ENCODE measurements around the gene MAD1L1. TPM values are rescaled to one million over a fixed set of nuclear protein-coding genes. Genes with fewer than 3 reads are reported as not detected.

The MAD1L1 gene
- total and polyA plus RNA-seq, 7 donors = 11.7 to 17.5 (median 15.6) TPM

DNA sequence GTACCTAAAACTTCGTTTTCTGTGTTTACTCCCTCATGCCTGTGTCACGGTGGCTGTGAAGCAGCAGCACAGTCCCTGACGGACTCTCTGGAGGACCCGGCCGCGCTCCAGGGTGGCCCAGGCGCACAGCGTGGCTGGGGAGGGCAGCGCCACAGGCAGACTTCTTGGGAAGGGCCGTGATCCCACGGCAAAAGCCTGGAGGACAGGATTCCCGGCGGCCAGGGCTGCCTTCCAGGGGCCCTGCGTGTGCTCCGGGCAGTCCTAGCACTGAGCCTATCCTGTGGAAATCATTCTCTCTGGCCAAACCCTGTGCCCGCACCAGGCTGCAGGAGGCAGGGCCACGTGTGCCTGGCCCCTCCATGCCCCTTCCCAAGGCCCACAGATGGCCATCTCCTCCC is 244.2 kb downstream of the MAD1L1 start:
- intact Hi-C loops (cut with DNase I) = no loop called here
- WGBS, 3 donors = 94 to 97% (median 95%) methylated on average over 17 of the region's 17 CpGs
- Histone ChIP-seq H3K27me3 (ENCODE audit: insufficient read depth in 3 of 3, low read length in 2 of 3) (no peaks in the 10 kb centered on the region), H3K27ac (no peak overlapping the region), H3K9me3 (no peaks in the 10 kb centered on the region), H3K36me3 (ENCODE audit: insufficient read depth in 1 of 2, low read depth in 1 of 2) (no peaks in the 10 kb centered on the region), H3K4me1 (peaks cover 8% of the 10 kb centered on the region), H3K4me3 (no peak overlapping the region)
- TF ChIP-seq, protein P1, sequence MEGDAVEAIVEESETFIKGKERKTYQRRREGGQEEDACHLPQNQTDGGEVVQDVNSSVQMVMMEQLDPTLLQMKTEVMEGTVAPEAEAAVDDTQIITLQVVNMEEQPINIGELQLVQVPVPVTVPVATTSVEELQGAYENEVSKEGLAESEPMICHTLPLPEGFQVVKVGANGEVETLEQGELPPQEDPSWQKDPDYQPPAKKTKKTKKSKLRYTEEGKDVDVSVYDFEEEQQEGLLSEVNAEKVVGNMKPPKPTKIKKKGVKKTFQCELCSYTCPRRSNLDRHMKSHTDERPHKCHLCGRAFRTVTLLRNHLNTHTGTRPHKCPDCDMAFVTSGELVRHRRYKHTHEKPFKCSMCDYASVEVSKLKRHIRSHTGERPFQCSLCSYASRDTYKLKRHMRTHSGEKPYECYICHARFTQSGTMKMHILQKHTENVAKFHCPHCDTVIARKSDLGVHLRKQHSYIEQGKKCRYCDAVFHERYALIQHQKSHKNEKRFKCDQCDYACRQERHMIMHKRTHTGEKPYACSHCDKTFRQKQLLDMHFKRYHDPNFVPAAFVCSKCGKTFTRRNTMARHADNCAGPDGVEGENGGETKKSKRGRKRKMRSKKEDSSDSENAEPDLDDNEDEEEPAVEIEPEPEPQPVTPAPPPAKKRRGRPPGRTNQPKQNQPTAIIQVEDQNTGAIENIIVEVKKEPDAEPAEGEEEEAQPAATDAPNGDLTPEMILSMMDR (IDR thresholded peaks at IDR 0.05) = no peak
- ATAC-seq (no peak), DNase-seq (no peak)

DNA sequence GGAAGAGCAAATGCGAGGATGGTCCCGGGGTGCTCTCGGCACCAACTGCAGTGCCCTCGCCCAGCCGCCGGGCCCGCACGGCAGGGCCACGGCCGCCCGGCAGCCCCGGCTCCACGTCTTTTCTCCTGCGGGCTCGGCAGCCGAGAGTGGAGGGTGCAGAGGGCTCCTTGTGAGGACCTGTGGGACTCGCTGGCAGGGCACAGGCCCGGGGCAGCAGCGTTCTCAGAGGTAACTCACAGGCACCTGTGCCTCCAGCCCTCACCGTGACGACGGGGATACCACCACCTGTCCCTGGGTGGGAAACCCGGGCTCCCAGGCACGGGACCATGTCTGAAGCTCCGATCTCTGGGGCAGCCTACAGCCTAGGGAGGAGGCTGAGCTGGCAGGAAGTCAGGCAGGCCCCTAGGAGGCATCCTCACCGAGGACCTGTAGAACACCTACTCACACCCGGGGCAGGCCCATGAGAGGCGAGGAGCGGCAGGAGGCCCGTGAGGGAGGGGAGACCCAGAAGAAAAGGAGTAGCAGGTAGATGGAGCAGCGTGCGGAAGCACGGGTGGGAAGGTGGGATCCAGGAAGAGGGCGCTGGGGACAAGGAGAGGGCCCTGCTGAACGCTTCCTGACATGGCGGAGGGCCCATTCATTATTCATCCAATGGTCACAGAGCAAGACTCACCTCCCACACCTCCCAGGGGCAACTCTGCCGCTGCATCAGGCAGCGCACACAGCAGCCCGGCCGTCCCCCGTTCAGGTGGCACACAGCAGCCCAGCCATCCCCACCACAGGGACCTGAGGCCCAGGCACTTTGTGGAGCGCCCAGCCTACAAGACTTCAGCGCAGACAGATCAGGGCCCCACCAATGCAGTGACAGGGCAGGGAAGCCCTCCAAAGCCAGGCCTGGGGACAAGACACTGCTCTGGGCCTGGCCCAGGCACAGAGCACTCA is 244.9 kb downstream of the MAD1L1 start:
- TF ChIP-seq, protein P1 (IDR thresholded peaks at IDR 0.05) = no peak
- Histone ChIP-seq H3K27ac (no peak overlapping the region), H3K4me3 (no peak overlapping the region), H3K4me1 (peaks cover 3% of the 10 kb centered on the region), H3K27me3 (ENCODE audit: insufficient read depth in 3 of 3, low read length in 2 of 3) (no peaks in the 10 kb centered on the region), H3K9me3 (no peaks in the 10 kb centered on the region), H3K36me3 (ENCODE audit: insufficient read depth in 1 of 2, low read depth in 1 of 2) (no peaks in the 10 kb centered on the region)
- 91 to 96% (median 95%) methylated on average over 38 to 43 of the region's 43 CpGs for WGBS, 3 donors
- intact Hi-C loops (cut with DNase I) = no loop called here
- peak in 1 of 2 donors; percentile 52 for DNase-seq
- no peak for ATAC-seq

DNA sequence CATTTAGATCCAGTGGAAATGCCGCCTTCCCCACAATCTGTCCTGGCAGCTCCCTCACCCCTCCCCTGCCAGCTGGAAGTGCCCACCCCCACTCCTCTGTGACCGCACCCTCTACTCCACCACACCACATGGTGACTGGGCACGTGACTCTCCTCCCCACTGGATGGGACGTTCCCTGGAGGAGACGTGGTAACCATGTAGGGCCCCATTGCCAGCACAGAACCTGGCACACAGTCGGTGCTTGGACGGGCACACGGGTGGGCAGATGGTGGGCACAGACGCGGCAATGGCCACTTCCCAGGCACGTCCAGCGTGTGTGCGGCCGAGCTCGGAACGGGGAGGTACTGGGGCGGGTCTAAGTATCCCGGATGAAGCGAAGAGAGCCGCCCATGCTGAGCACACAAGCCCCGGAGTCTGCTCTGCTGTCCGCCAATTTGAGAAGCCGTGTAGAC is 245.6 kb downstream of the MAD1L1 start:
- no peaks in the 10 kb centered on the region for H3K27me3 ChIP-seq (ENCODE audit: insufficient read depth in 3 of 3, low read length in 2 of 3)
- H3K4me3 ChIP-seq = no peak overlapping the region
- ATAC-seq (no peak), DNase-seq (peak in 1 of 2 donors; percentile 4)
- intact Hi-C loops (cut with DNase I) = no loop called here
- H3K27ac ChIP-seq = no peak overlapping the region
- 66 to 81% (median 74%) methylated on average over 23 of the region's 23 CpGs for WGBS, 3 donors
- H3K9me3 ChIP-seq = no peaks in the 10 kb centered on the region
- TF ChIP-seq, protein P1 (IDR thresholded peaks at IDR 0.05) = no peak
- H3K4me1 ChIP-seq = no peaks in the 10 kb centered on the region
- H3K36me3 ChIP-seq (ENCODE audit: insufficient read depth in 1 of 2, low read depth in 1 of 2) = no peaks in the 10 kb centered on the region

DNA sequence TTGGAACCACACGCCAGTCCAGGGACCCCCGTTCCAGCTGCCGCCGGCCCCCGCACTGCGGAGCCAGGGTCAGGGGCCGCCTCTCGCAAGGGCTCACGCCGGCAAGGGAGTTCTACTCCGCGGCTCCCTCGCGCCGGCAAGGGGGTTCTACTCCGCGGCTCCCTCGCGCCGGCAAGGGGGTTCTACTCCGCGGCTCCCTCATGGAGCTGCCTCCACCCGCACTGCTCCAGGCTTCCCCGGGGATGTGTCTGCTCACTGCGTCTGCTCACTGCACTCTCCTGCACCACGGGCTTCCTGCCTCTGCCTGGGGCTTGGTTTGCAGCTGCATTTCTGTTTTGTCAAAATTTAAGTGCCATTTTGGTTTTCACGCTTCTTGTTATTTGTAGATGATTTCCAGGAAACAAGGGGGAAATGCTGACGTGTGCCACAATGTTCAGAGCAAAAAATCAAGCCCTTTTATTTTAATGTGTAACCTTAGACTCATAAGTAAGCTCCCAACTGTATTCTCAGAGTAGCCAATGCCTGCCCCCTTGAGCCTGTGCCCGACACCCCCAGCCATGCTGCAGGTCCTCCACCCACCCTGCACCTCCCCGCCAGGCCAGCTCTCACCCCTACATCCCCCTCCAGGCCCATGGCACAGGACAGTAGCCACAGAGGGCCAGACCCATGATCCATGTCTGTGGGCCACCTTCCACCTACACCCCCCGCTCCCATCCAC is 246.2 kb downstream of the MAD1L1 start:
- TF ChIP-seq, protein P1 (IDR thresholded peaks at IDR 0.05) = no peak
- H3K4me3 ChIP-seq = no peak overlapping the region
- H3K27ac ChIP-seq = no peak overlapping the region
- no peaks in the 10 kb centered on the region for H3K4me1 ChIP-seq
- H3K9me3 ChIP-seq = no peaks in the 10 kb centered on the region
- intact Hi-C loops (cut with DNase I) = no loop called here
- no peaks in the 10 kb centered on the region for H3K36me3 ChIP-seq (ENCODE audit: insufficient read depth in 1 of 2, low read depth in 1 of 2)
- DNase-seq (peak; percentile 7 to 43), ATAC-seq (no peak)
- no peaks in the 10 kb centered on the region for H3K27me3 ChIP-seq (ENCODE audit: insufficient read depth in 3 of 3, low read length in 2 of 3)
- WGBS, 3 donors = 92 to 93% (median 93%) methylated on average over 30 to 31 of the region's 31 CpGs
